Measurements from ENCODE around the gene CC2D2A. TPM values are rescaled to one million over a fixed set of nuclear protein-coding genes. Genes with fewer than 3 reads are reported as not detected.

CC2D2A gene
- total RNA-seq (2021) (25.2 and 29.7 TPM in 2 replicates), Bru-seq, nascent RNA (percentile 73 among the genes with signal in this experiment), BruChase-seq, experiment 1, labeled RNA remaining after a 2-hour chase (percentile 63 among the genes with signal in this experiment), BruChase-seq, experiment 2, labeled RNA remaining after a 6-hour chase (percentile 63 among the genes with signal in this experiment)
- long read RNA-seq, partial matches to known transcripts, result 12 of 31 reads
- long read RNA-seq, other reads (novel, unspliced or antisense), result 19 of 31 reads

GRCh38 chr4:15469402-15470127, at the start of gene CC2D2A:
Gene CC2D2A (plus strand): TSS chr4:15469882. CDS start chr4:15475933, 6,051 bp downstream.
- TF ChIP-seq CTCF (conservative IDR thresholded peaks at IDR 0.05; ENCODE audit: low read depth, low read length) (no peak), EZH2 (IDR thresholded peaks at IDR 0.05; ENCODE audit: borderline replicate concordance, low read depth, low read length, poor library complexity, severe bottlenecking) (no peak)
- intact Hi-C loops (cut with micrococcal nuclease; ENCODE audit: unreplicated experiment), result loop anchor here (10.0 kb wide), 2 partner anchors 735 to 795 kb away; no protein-coding TSS in a partner anchor
- ChIA-PET POLR2A (ENCODE audit: low non-redundant PET) (interaction anchor here (0.6 kb wide), 1 partner anchor 1709 kb away, joined by 4 read pairs; no protein-coding TSS in a partner anchor), CTCF (no interaction called here)
- Histone ChIP-seq H3K4me1 (ENCODE audit: insufficient read depth, low read length, poor library complexity, severe bottlenecking) (no peaks in the 10 kb centered on the region), H3K9me3 (ENCODE audit: low read depth, low read length, poor library complexity, severe bottlenecking) (no peaks in the 10 kb centered on the region), H3K27me3 (replicated peaks; ENCODE audit: insufficient read depth, low read depth, low read length, poor library complexity) (no peaks in the 10 kb centered on the region), H3K4me3 (ENCODE audit: low read depth, low read length, poor library complexity, severe bottlenecking) (no peak within 1 kb of the TSS), H3K36me3 (ENCODE audit: insufficient read depth, low read length, poor library complexity, severe bottlenecking) (no peaks in the 10 kb centered on the region), H3K27ac (ENCODE audit: low read depth, low read length, poor library complexity, severe bottlenecking) (no peak within 1 kb of the TSS)
- no TSS peak for BruUV-seq (replicated peaks)
- no peak for DNase-seq (ENCODE audit: low spot score)

- Histone ChIP-seq H3K36me3 (ENCODE audit: insufficient read depth, low read length, poor library complexity, severe bottlenecking) (no peaks in the 10 kb centered on the region), H3K27ac (ENCODE audit: low read depth, low read length, poor library complexity, severe bottlenecking) (no peak overlapping the region), H3K4me1 (ENCODE audit: insufficient read depth, low read length, poor library complexity, severe bottlenecking) (no peaks in the 10 kb centered on the region), H3K4me3 (ENCODE audit: low read depth, low read length, poor library complexity, severe bottlenecking) (no peak overlapping the region), H3K9me3 (ENCODE audit: low read depth, low read length, poor library complexity, severe bottlenecking) (no peaks in the 10 kb centered on the region), H3K27me3 (replicated peaks; ENCODE audit: insufficient read depth, low read depth, low read length, poor library complexity) (no peaks in the 10 kb centered on the region)
- CTCF ChIA-PET, result no interaction called here
- no TSS peak for BruUV-seq (replicated peaks)
- POLR2A ChIA-PET (ENCODE audit: low non-redundant PET), result no interaction called here
- no peak for DNase-seq (ENCODE audit: low spot score)
- no peak for TF ChIP-seq CTCF (conservative IDR thresholded peaks at IDR 0.05; ENCODE audit: low read depth, low read length)
- no peak for TF ChIP-seq EZH2 (IDR thresholded peaks at IDR 0.05; ENCODE audit: borderline replicate concordance, low read depth, low read length, poor library complexity, severe bottlenecking)
- intact Hi-C loops (cut with micrococcal nuclease; ENCODE audit: unreplicated experiment), result no loop called here
Observed at GRCh38 chr4:15420642-15421041, 49.0 kb upstream of the CC2D2A start.

GRCh38 chr4:15423285-15423711, 46.4 kb upstream of the CC2D2A start:
- BruUV-seq (replicated peaks), result no TSS peak
- H3K27me3 ChIP-seq (replicated peaks; ENCODE audit: insufficient read depth, low read depth, low read length, poor library complexity), result no peaks in the 10 kb centered on the region
- H3K4me1 ChIP-seq (ENCODE audit: insufficient read depth, low read length, poor library complexity, severe bottlenecking), result no peaks in the 10 kb centered on the region
- ChIA-PET POLR2A (ENCODE audit: low non-redundant PET) (no interaction called here), CTCF (no interaction called here)
- no peak overlapping the region for H3K27ac ChIP-seq (ENCODE audit: low read depth, low read length, poor library complexity, severe bottlenecking)
- no peaks in the 10 kb centered on the region for H3K36me3 ChIP-seq (ENCODE audit: insufficient read depth, low read length, poor library complexity, severe bottlenecking)
- no peak for TF ChIP-seq EZH2 (IDR thresholded peaks at IDR 0.05; ENCODE audit: borderline replicate concordance, low read depth, low read length, poor library complexity, severe bottlenecking)
- TF ChIP-seq CTCF (conservative IDR thresholded peaks at IDR 0.05; ENCODE audit: low read depth, low read length), result no peak
- H3K4me3 ChIP-seq (ENCODE audit: low read depth, low read length, poor library complexity, severe bottlenecking), result no peak overlapping the region
- intact Hi-C loops (cut with micrococcal nuclease; ENCODE audit: unreplicated experiment), result no loop called here
- no peak for DNase-seq (ENCODE audit: low spot score)
- no peaks in the 10 kb centered on the region for H3K9me3 ChIP-seq (ENCODE audit: low read depth, low read length, poor library complexity, severe bottlenecking)
